ENCODE measurements around the gene TBC1D10B. TPM values are rescaled to one million over a fixed set of nuclear protein-coding genes. Genes with fewer than 3 reads are reported as not detected.
"Not testable (repeated sequence)": the region's sequence is repeated elsewhere in the genome, so short reads cannot be mapped to it uniquely, and the experiment has no call there.

The TBC1D10B gene
- total and polyA plus RNA-seq, 7 donors, result 14.5 to 38.3 (median 24.6) TPM

GRCh38 chr16:30349675-30350074 is 20.6 kb downstream of the TBC1D10B start:
- Histone ChIP-seq H3K27ac (peak overlapping the region in 1 of 4 donors; percentile 36), H3K9me3 (no peaks in the 10 kb centered on the region), H3K4me1 (peaks cover 0 to 39% (median 35%) of the 10 kb centered on the region in 4 donors), H3K36me3 (peaks cover 0 to 40% (median 14%) of the 10 kb centered on the region in 4 donors), H3K4me3 (no peak overlapping the region), H3K27me3 (no peaks in the 10 kb centered on the region)
- WGBS, 2 donors, result 81 to 87% methylated on average over 3 of the region's 3 CpGs
- TF ChIP-seq POLR2AphosphoS5 (IDR thresholded peaks at IDR 0.05) (no peak), CTCF (IDR thresholded peaks at IDR 0.05) (no peak)
- DNase-seq, result no peak
- intact Hi-C loops (cut with DNase I), result no loop called here

DNA sequence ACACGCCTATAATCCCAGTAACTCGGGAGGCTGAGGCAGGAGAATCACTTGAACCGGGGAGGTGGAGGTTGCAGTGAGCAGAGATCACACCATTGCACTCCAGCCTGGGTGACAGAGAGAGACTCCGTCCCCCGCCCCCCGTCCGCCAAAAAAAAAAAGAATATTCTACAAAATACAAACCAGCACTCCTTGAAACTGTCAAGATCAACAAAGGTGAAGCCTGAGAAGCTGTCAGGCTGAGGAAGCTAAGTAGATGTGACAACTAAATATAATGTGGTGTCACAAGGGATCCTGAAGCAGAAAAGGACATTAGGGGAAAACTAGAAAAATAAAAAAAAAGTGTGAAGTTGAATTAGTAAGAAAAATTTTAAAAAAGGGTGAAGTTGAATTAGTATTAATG is 21.4 kb downstream of the TBC1D10B start:
- 94 to 96% methylated on average over 7 of the region's 7 CpGs for WGBS, 2 donors
- Histone ChIP-seq H3K27me3 (no peaks in the 10 kb centered on the region), H3K27ac (no peak overlapping the region), H3K4me3 (no peak overlapping the region), H3K36me3 (peaks cover 0 to 39% (median 14%) of the 10 kb centered on the region in 4 donors), H3K9me3 (no peaks in the 10 kb centered on the region), H3K4me1 (peaks cover 0 to 31% (median 28%) of the 10 kb centered on the region in 4 donors)
- intact Hi-C loops (cut with DNase I), result no loop called here
- DNase-seq, result no peak
- TF ChIP-seq POLR2AphosphoS5 (IDR thresholded peaks at IDR 0.05), result no peak
- no peak for TF ChIP-seq CTCF (IDR thresholded peaks at IDR 0.05)
- no peak for TF ChIP-seq EP300 (IDR thresholded peaks at IDR 0.05)
- TF ChIP-seq POLR2A (IDR thresholded peaks at IDR 0.05), result no peak

GRCh38 chr16:30348113-30348512 is 22.2 kb downstream of the TBC1D10B start:
- Histone ChIP-seq H3K4me3 (no peak overlapping the region), H3K4me1 (peaks cover 0 to 23% (median 20%) of the 10 kb centered on the region in 4 donors), H3K27ac (no peak overlapping the region), H3K9me3 (no peaks in the 10 kb centered on the region), H3K36me3 (peaks cover 0 to 31% (median 14%) of the 10 kb centered on the region in 4 donors), H3K27me3 (no peaks in the 10 kb centered on the region)
- intact Hi-C loops (cut with DNase I), result no loop called here
- WGBS, 2 donors, result 95 to 97% methylated on average over 8 of the region's 8 CpGs
- DNase-seq, result no peak
- no peak for TF ChIP-seq EP300 (IDR thresholded peaks at IDR 0.05)
- no peak for TF ChIP-seq CTCF (IDR thresholded peaks at IDR 0.05)
- no peak for TF ChIP-seq POLR2AphosphoS5 (IDR thresholded peaks at IDR 0.05)
- TF ChIP-seq POLR2A (IDR thresholded peaks at IDR 0.05), result no peak

GRCh38 chr16:30346286-30346685 is 24.0 kb downstream of the TBC1D10B start:
- H3K4me3 ChIP-seq, result no peak overlapping the region
- H3K4me1 ChIP-seq, result peaks cover 0 to 5% (median 2%) of the 10 kb centered on the region in 4 donors
- H3K9me3 ChIP-seq, result no peaks in the 10 kb centered on the region
- TF ChIP-seq CTCF (IDR thresholded peaks at IDR 0.05) (no peak), POLR2AphosphoS5 (IDR thresholded peaks at IDR 0.05) (no peak), POLR2A (IDR thresholded peaks at IDR 0.05) (no peak), EP300 (IDR thresholded peaks at IDR 0.05) (no peak)
- DNase-seq, result no peak
- peaks cover 0 to 13% (median 7%) of the 10 kb centered on the region in 4 donors for H3K36me3 ChIP-seq
- no peaks in the 10 kb centered on the region for H3K27me3 ChIP-seq
- H3K27ac ChIP-seq, result no peak overlapping the region
- 96 to 97% methylated on average over 3 of the region's 3 CpGs for WGBS, 2 donors
- intact Hi-C loops (cut with DNase I), result no loop called here

- 91 to 97% methylated on average over 11 of the region's 11 CpGs for WGBS, 2 donors
- not testable (repeated sequence) for DNase-seq, H3K27ac ChIP-seq
Observed at GRCh38 chr16:30343491-30343820, 26.8 kb downstream of the TBC1D10B start.

More at GRCh38 chr16:30343491-30343820, 26.8 kb downstream of the TBC1D10B start:
- H3K27me3 ChIP-seq; H3K36me3 ChIP-seq; H3K4me3 ChIP-seq; H3K4me1 ChIP-seq; H3K9me3 ChIP-seq; intact Hi-C loops (cut with DNase I): not testable (repeated sequence)

All from sigmoid colon (tissue), 7 donors.